Measurements from ENCODE around the gene GPC6.

Gene GPC6

GRCh38 chr13:93230261-93230855 is 3.8 kb downstream of the GPC6 start:
- in situ Hi-C loops (cut with MboI; ENCODE audit: low sequenced_read_pairs): no loop called here

GRCh38 chr13:93231867-93232266 is 5.3 kb downstream of the GPC6 start:
- in situ Hi-C loops (cut with MboI; ENCODE audit: low sequenced_read_pairs): no loop called here

- in situ Hi-C loops (cut with MboI; ENCODE audit: low sequenced_read_pairs): no loop called here
Observed at GRCh38 chr13:93233997-93234416, 7.4 kb downstream of the GPC6 start.

GRCh38 chr13:93234459-93234858 is 7.9 kb downstream of the GPC6 start:
- in situ Hi-C loops (cut with MboI; ENCODE audit: low sequenced_read_pairs): no loop called here

- in situ Hi-C loops (cut with MboI; ENCODE audit: low sequenced_read_pairs): no loop called here
Observed at GRCh38 chr13:93235258-93236015, 8.8 kb downstream of the GPC6 start.

GRCh38 chr13:93238711-93239110 is 12.1 kb downstream of the GPC6 start:
- in situ Hi-C loops (cut with MboI; ENCODE audit: low sequenced_read_pairs): no loop called here

GRCh38 chr13:93243375-93244063 is 16.9 kb downstream of the GPC6 start:
- in situ Hi-C loops (cut with MboI; ENCODE audit: low sequenced_read_pairs): no loop called here

- in situ Hi-C loops (cut with MboI; ENCODE audit: low sequenced_read_pairs): no loop called here
Observed at GRCh38 chr13:93244141-93244917, 17.7 kb downstream of the GPC6 start.

- in situ Hi-C loops (cut with MboI; ENCODE audit: low sequenced_read_pairs): no loop called here
Observed at GRCh38 chr13:93244918-93245280, 18.3 kb downstream of the GPC6 start.

- in situ Hi-C loops (cut with MboI; ENCODE audit: low sequenced_read_pairs): no loop called here
Observed at GRCh38 chr13:93246069-93246468, 19.5 kb downstream of the GPC6 start.

- in situ Hi-C loops (cut with MboI; ENCODE audit: low sequenced_read_pairs): no loop called here
Observed at GRCh38 chr13:93248627-93249047, 22.0 kb downstream of the GPC6 start.

- in situ Hi-C loops (cut with MboI; ENCODE audit: low sequenced_read_pairs): no loop called here
Observed at GRCh38 chr13:93249364-93250306, 23.0 kb downstream of the GPC6 start.

- in situ Hi-C loops (cut with MboI; ENCODE audit: low sequenced_read_pairs): no loop called here
Observed at GRCh38 chr13:93254775-93255174, 28.2 kb downstream of the GPC6 start.

- in situ Hi-C loops (cut with MboI; ENCODE audit: low sequenced_read_pairs): no loop called here
Observed at GRCh38 chr13:93256998-93257397, 30.4 kb downstream of the GPC6 start.

- in situ Hi-C loops (cut with MboI; ENCODE audit: low sequenced_read_pairs): no loop called here
Observed at GRCh38 chr13:93259527-93260080, 33.0 kb downstream of the GPC6 start.

GRCh38 chr13:93260591-93260990 is 34.0 kb downstream of the GPC6 start:
- in situ Hi-C loops (cut with MboI; ENCODE audit: low sequenced_read_pairs): no loop called here

GRCh38 chr13:93262729-93263345 is 36.2 kb downstream of the GPC6 start:
- in situ Hi-C loops (cut with MboI; ENCODE audit: low sequenced_read_pairs): no loop called here

GRCh38 chr13:93264876-93265275 is 38.3 kb downstream of the GPC6 start:
- in situ Hi-C loops (cut with MboI; ENCODE audit: low sequenced_read_pairs): no loop called here

GRCh38 chr13:93265800-93266199 is 39.2 kb downstream of the GPC6 start:
- in situ Hi-C loops (cut with MboI; ENCODE audit: low sequenced_read_pairs): no loop called here
